Type B pancreatic cell (in vitro differentiated cells): ENCODE measurements around the gene SPRTN. TPM values are rescaled to one million over a fixed set of nuclear protein-coding genes. Genes with fewer than 3 reads are reported as not detected.

ENCODE experiments used
- DNase-seq: peaks from one replicate; pipeline ENCODE4 v3.0.0; 2021; ENCODE audit warnings: mixed read lengths; ENCODE audit not compliant: unreplicated experiment; ENCODE audit errors: extremely low spot score
- H3K27ac Mint-ChIP-seq: 2 replicates; pipeline ENCODE4 v1.8.0; 2021; ENCODE audit warnings: mild to moderate bottlenecking, mixed read lengths
- H3K27me3 Mint-ChIP-seq: 2 replicates; pipeline ENCODE4 v1.8.0; 2021; ENCODE audit warnings: mixed read lengths
- H3K36me3 Mint-ChIP-seq: 2 replicates; pipeline ENCODE4 v1.8.0; 2021; ENCODE audit warnings: mixed read lengths
- H3K4me1 Mint-ChIP-seq: one replicate; pipeline ENCODE4 v1.8.0; 2021; ENCODE audit warnings: mixed read lengths; ENCODE audit not compliant: unreplicated experiment
- H3K4me3 Mint-ChIP-seq: 2 replicates; pipeline ENCODE4 v1.8.0; 2021; ENCODE audit warnings: mild to moderate bottlenecking, mixed read lengths
- H3K9me3 Mint-ChIP-seq: 2 replicates; pipeline ENCODE4 v1.8.0; 2021; ENCODE audit warnings: mixed read lengths
- CTCF ChIP-seq: fragments of 200-600 bp; sonication (generic); conservative IDR thresholded peaks from 2 replicates; pipeline ENCODE4 v1.5.0; 2021; ENCODE audit warnings: antibody characterized with exemption, mild to moderate bottlenecking
- total RNA-seq: library from RNA; stranded (reverse); gene quantifications from 2 replicates; pipeline ENCODE4 v1.2.1, GENCODE V29; 2021; ENCODE audit warnings: low replicate concordance

SPRTN gene
- total RNA-seq, 1 donor from 2014 or later, result 14.5 TPM

- DNase-seq, result no peak
- H3K4me3 Mint-ChIP-seq, result no peak overlapping the region
- peaks cover 4% of the 10 kb centered on the region for H3K4me1 Mint-ChIP-seq
- TF ChIP-seq CTCF, result no peak
- H3K27me3 Mint-ChIP-seq, result no peaks in the 10 kb centered on the region
- no peaks in the 10 kb centered on the region for H3K9me3 Mint-ChIP-seq
- H3K27ac Mint-ChIP-seq, result no peak overlapping the region
- H3K36me3 Mint-ChIP-seq, result peaks cover 11% of the 10 kb centered on the region
Measured at GRCh38 chr1:231387770-231388669, 49.9 kb downstream of the SPRTN start.

GRCh38 chr1:231390071-231390470 is 52.0 kb downstream of the SPRTN start:
- Mint-ChIP-seq H3K27me3 (no peaks in the 10 kb centered on the region), H3K9me3 (no peaks in the 10 kb centered on the region), H3K4me1 (peaks cover 17% of the 10 kb centered on the region), H3K36me3 (peaks cover 15% of the 10 kb centered on the region), H3K4me3 (no peak overlapping the region), H3K27ac (no peak overlapping the region)
- TF ChIP-seq CTCF, result no peak
- DNase-seq, result no peak

- H3K4me3 Mint-ChIP-seq, result no peak overlapping the region
- no peak for DNase-seq
Measured at GRCh38 chr1:231392389-231393131, 54.5 kb downstream of the SPRTN start.

GRCh38 chr1:231393668-231394067 is 55.6 kb downstream of the SPRTN start:
- peaks cover 37% of the 10 kb centered on the region for H3K4me1 Mint-ChIP-seq
- no peak for DNase-seq
- H3K27ac Mint-ChIP-seq, result peak overlapping the region; percentile 4
- no peaks in the 10 kb centered on the region for H3K9me3 Mint-ChIP-seq
- no peak for TF ChIP-seq CTCF
- peak overlapping the region; percentile 7 for H3K4me3 Mint-ChIP-seq
- peaks cover 14% of the 10 kb centered on the region for H3K36me3 Mint-ChIP-seq
- H3K27me3 Mint-ChIP-seq, result no peaks in the 10 kb centered on the region

More at GRCh38 chr1:231392389-231393131, 54.5 kb downstream of the SPRTN start:
- Mint-ChIP-seq H3K27me3 (no peaks in the 10 kb centered on the region), H3K9me3 (no peaks in the 10 kb centered on the region), H3K4me1 (peaks cover 34% of the 10 kb centered on the region), H3K36me3 (peaks cover 19% of the 10 kb centered on the region), H3K27ac (peak overlapping the region; percentile 51)
- no peak for TF ChIP-seq CTCF

- Mint-ChIP-seq H3K9me3 (no peaks in the 10 kb centered on the region), H3K27ac (peak overlapping the region; percentile 80), H3K36me3 (peaks cover 9% of the 10 kb centered on the region), H3K4me1 (peaks cover 33% of the 10 kb centered on the region), H3K4me3 (peak overlapping the region; percentile 19), H3K27me3 (no peaks in the 10 kb centered on the region)
- no peak for DNase-seq
- TF ChIP-seq CTCF, result no peak
Measured at GRCh38 chr1:231395076-231395997, 57.2 kb downstream of the SPRTN start.
